Lower lobe of right lung (tissue), 2 donors: ENCODE data around the gene SPAG17. TPM values are rescaled to one million over a fixed set of nuclear protein-coding genes. Genes with fewer than 3 reads are reported as not detected.
A peak's percentile ranks its signal among the peaks of the same experiment; 100 is the strongest.

Experiments used
- ATAC-seq, 2 donors: fragments of 200-7000 bp; cut with Tn5 transposase; one replicate each; pipeline ENCODE4 v1.9.1; 2020 to 2022; ENCODE audit warnings: mild to moderate bottlenecking in 2 of 2, moderate library complexity in 2 of 2
- DNase-seq: peaks from one replicate; pipeline ENCODE4 v3.0.0-alpha.2; 2020
- H3K27ac ChIP-seq: fragments of 200-600 bp; one replicate; pipeline ENCODE4 v1.8.0; 2022
- H3K27me3 ChIP-seq: fragments of 200-600 bp; one replicate; pipeline ENCODE4 v1.8.0; 2022; ENCODE audit warnings: low read depth
- H3K36me3 ChIP-seq: fragments of 200-600 bp; one replicate; pipeline ENCODE4 v1.8.0; 2022; ENCODE audit warnings: mild to moderate bottlenecking
- H3K4me1 ChIP-seq: fragments of 200-600 bp; one replicate; pipeline ENCODE4 v1.8.0; 2022
- H3K4me3 ChIP-seq: fragments of 200-600 bp; one replicate; pipeline ENCODE4 v1.8.0; 2022; ENCODE audit warnings: mild to moderate bottlenecking
- H3K9me3 ChIP-seq: fragments of 200-600 bp; one replicate; pipeline ENCODE4 v1.8.0; 2022
- CTCF ChIP-seq: fragments of 200-600 bp; IDR thresholded peaks from one replicate; pipeline ENCODE4 v1.8.0; 2022; ENCODE audit warnings: antibody characterized with exemption, mild to moderate bottlenecking
- intact Hi-C: fragments of 100-400 bp; cut with DNase I; formaldehyde crosslinking; loops from one replicate; pipeline ENCODE4 v1.11.0; 2022
- total RNA-seq: library from RNA; stranded (reverse); fragmentation: NEBNext Ultra II Directional; extraction: Animal tissue kit (Norgen Biotek cat#: 25700); gene quantifications from one replicate; pipeline ENCODE4 v1.2.1, GENCODE V29; 2021
- donor health status: DM: no; HTN: yes; CAD: no; lungs with severe emphysema.

SPAG17 gene
- total RNA-seq, 1 donor from 2014 or later: 9.9 TPM

GRCh38 chr1:117952386-117952785, 232.6 kb downstream of the SPAG17 start:
- DNase-seq: no peak
- no peak for TF ChIP-seq CTCF
- no peak overlapping the region for H3K27ac ChIP-seq
- no peaks in the 10 kb centered on the region for H3K27me3 ChIP-seq
- H3K4me1 ChIP-seq: no peaks in the 10 kb centered on the region
- ATAC-seq: no peak
- H3K9me3 ChIP-seq: no peaks in the 10 kb centered on the region
- intact Hi-C loops: no loop called here
- H3K36me3 ChIP-seq: peaks cover 100% of the 10 kb centered on the region
- no peak overlapping the region for H3K4me3 ChIP-seq

GRCh38 chr1:117942293-117942692, 242.7 kb downstream of the SPAG17 start:
- intact Hi-C loops: no loop called here
- Histone ChIP-seq H3K27ac (no peak overlapping the region), H3K4me3 (no peak overlapping the region), H3K4me1 (no peaks in the 10 kb centered on the region), H3K36me3 (peaks cover 100% of the 10 kb centered on the region), H3K9me3 (no peaks in the 10 kb centered on the region), H3K27me3 (no peaks in the 10 kb centered on the region)
- DNase-seq (no peak), ATAC-seq (no peak)
- no peak for TF ChIP-seq CTCF

- DNase-seq (no peak), ATAC-seq (no peak)
- H3K9me3 ChIP-seq: no peaks in the 10 kb centered on the region
- no peak for TF ChIP-seq CTCF
- no peaks in the 10 kb centered on the region for H3K27me3 ChIP-seq
- H3K4me1 ChIP-seq: peaks cover 18% of the 10 kb centered on the region
- intact Hi-C loops: no loop called here
- peaks cover 47% of the 10 kb centered on the region for H3K36me3 ChIP-seq
- H3K27ac ChIP-seq: no peak overlapping the region
- no peak overlapping the region for H3K4me3 ChIP-seq
These were observed 251.3 kb downstream of the SPAG17 start for GRCh38 chr1:117933769-117934168.

- no peak overlapping the region for H3K4me3 ChIP-seq
- H3K9me3 ChIP-seq: no peaks in the 10 kb centered on the region
- intact Hi-C loops: no loop called here
- H3K36me3 ChIP-seq: peaks cover 35% of the 10 kb centered on the region
- H3K27me3 ChIP-seq: no peaks in the 10 kb centered on the region
- no peak for TF ChIP-seq CTCF
- no peak for ATAC-seq
- peaks cover 29% of the 10 kb centered on the region for H3K4me1 ChIP-seq
- H3K27ac ChIP-seq: no peak overlapping the region
- no peak for DNase-seq
These were observed 252.5 kb downstream of the SPAG17 start for GRCh38 chr1:117932576-117932975.

- H3K27ac ChIP-seq: peak overlapping the region; percentile 92
- peaks cover 39% of the 10 kb centered on the region for H3K4me1 ChIP-seq
- TF ChIP-seq CTCF: no peak
- DNase-seq (no peak), ATAC-seq (no peak)
- peak overlapping the region; percentile 84 for H3K4me3 ChIP-seq
- intact Hi-C loops: no loop called here
- H3K27me3 ChIP-seq: no peaks in the 10 kb centered on the region
- peaks cover 16% of the 10 kb centered on the region for H3K36me3 ChIP-seq
- H3K9me3 ChIP-seq: no peaks in the 10 kb centered on the region
These were observed 254.5 kb downstream of the SPAG17 start for GRCh38 chr1:117930484-117930883.

- Histone ChIP-seq H3K4me3 (peak overlapping the region; percentile 84), H3K4me1 (peaks cover 39% of the 10 kb centered on the region), H3K9me3 (no peaks in the 10 kb centered on the region), H3K27me3 (no peaks in the 10 kb centered on the region), H3K27ac (peak overlapping the region; percentile 92), H3K36me3 (peaks cover 12% of the 10 kb centered on the region)
- DNase-seq (no peak), ATAC-seq (no peak)
- intact Hi-C loops: no loop called here
- TF ChIP-seq CTCF: no peak
These were observed 254.9 kb downstream of the SPAG17 start for GRCh38 chr1:117930173-117930447.
